HuH-7.5 (cell line): ENCODE results near the gene HSDL1.
A peak's percentile ranks its signal among the peaks of the same experiment; 100 is the strongest.
"Not testable (repeated sequence)": the region's sequence is repeated elsewhere in the genome, so short reads cannot be mapped to it uniquely, and the experiment has no call there.

ENCODE experiments used
- DNase-seq: peaks from one replicate; pipeline ENCODE4 v3.0.0; 2011; ENCODE audit warnings: low spot score

HSDL1 gene

DNA sequence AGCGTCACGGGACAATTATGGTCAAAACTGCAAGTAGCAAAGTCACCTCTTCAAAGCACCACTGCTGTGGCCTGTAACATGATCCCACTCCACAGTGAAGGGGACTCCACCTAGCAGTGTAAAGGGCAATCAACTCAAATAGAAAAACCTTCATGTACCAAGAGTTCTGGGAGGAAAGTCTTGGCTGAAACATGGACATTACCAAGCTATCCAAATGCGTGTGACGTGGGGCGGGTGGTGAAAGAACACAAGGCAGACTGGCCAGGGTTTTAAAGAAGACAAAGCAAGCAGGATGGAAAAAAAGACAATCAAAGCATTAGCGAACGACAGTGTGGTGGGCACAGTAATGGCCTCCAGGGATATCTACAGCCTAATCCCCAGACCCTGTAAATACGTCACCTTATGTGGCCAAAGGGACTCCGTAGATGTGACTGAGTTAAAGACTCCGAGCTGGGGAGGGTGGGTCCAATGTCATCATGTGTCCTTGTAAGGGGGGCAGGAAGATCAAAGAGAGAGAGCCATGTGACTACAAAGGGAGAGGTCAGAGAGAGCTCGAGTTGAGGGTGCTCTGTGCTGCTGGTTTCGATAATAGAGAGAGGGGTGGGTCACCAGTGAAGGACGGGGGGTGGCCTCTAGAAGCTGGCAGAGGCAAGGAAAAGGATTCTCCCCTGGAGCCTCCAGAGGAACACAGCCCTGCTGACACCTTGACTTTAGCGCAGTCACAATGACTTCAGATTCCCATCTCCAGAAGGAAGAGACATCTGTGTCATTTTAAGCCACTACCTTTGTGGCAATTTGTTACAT lies 6.0 kb downstream of the HSDL1 start:
- peak; percentile 64 for DNase-seq

DNA sequence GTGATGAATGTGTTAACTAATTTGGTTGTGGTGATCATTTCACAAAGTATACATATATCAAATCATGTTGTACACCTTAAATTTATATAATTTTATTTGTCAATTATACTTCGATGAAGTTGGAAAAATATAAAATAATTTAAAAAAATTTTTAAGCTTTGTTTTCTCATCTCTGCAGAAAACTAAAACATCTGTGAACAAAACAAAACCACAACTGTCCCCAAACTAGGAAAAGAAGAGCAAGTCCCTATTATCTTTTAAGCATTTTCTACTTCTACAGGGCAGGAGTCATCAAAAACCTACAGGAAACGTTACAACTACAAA lies 6.5 kb downstream of the HSDL1 start:
- no peak for DNase-seq

DNA sequence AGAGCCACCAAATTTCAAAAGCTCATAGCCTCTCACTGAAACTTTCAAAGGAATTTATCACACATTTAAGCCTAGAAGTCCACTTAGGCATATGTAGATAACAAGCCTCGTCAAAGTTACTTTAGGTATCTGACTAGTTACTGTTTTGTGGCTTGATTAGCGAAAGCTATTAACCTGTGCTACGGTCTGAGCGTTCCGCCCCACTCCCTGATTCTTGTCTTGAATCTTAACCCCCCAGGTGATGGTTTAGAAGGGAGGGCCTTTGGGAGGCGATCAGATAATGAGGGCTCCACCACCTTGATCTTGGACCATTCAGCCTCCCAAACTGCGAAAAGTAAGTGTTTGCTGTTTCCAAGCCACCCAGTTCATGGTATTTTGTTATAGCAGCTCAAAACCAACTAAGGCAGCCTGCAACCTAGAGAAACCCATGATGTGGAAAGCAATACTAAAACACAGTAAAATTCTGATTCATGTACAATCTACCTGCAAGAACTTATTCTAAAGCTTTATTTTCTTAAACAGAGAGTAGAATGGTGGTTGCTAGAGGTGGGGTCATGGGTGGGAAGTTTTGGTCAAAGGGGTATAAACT lies 7.1 kb downstream of the HSDL1 start:
- DNase-seq, result no peak

DNA sequence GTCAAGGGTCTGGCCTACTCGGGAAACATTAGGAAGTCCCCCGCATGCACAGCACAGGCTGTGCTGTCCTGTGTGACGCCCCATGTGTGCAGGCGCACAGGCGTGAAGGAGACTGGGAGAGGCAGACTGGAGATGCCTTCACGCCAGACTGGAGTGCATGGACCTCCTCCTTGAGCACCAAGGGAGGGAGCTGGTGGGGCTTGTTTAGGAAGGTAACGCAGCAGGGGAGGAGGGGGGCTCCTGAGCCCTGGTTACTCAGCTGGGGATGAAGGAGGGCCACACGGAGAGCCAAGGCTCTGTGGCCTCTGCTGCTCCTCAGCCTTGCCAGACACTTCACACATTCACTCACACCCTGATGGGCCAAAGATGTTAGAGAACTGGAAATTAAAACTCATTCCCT lies 7.7 kb downstream of the HSDL1 start:
- DNase-seq, result no peak

DNA sequence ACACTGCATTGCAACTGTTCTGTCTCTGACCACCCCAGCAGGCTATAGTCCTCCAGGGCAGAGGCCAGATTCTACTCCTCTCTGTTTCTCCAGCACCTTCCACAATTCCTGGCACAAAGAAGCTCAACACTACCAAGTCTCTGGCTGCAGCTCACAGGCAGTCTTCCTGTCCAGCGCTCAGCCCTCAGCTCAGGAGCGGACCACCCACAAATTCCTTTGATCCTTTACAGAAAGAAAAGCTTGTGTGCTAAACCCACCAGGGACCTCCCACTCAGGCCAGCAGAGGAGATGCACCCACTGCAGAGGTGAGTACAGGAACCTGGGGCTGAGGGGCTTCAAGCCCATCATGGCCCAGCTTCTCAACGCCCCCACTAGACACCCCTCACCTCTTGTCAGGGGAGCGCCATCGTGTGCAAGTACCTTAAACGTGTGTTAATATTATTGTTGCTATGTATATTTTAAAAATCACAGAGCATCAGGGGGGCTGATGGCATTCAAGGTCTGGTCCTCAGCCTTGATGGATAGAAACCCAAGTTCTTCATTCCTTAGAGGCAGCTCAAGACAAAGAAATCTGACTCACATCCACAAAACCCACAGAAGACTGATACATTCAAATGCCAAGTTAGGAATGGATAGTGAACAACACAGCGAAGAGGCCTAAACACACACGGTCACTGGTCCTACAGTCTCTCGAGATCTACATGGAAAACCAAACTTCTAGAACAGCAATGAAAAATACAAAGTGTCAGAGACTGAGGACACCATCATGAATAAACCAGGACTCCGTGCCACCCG lies 8.4 kb downstream of the HSDL1 start:
- DNase-seq, result no peak

DNA sequence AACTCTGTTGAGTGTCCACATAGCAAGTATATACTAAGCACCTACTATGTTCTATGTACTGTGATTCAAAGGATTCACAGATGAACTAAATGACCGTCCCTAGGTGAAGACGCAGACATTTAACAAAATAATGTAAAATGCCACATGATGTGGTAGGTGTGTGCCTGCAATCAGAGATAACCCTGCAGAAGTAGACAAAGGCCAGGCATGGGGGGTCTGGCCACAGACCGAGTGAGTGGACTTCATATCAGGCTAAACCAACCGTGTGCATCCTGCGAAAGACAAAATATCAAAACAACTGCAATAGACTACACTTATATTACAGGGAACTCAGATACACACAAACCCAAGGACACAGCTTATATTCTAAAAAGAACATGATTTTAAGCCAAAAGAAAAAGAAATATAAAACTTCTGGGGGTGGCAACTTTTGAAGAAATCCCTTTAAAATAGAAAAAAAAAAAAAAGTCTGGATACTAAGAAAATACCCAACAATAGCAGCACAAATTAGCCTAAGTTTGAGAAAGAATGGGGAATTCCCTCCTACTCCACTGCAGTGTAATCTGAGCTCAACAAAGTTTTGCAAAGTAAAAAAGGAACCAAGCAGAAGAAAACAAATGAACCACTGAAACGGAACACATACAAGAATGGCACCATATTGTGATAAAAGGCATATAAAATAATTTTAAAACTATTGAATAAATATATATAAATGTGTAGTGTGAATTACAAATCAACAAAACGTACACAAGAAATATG lies 12.3 kb downstream of the HSDL1 start:
- DNase-seq, result no peak

DNA sequence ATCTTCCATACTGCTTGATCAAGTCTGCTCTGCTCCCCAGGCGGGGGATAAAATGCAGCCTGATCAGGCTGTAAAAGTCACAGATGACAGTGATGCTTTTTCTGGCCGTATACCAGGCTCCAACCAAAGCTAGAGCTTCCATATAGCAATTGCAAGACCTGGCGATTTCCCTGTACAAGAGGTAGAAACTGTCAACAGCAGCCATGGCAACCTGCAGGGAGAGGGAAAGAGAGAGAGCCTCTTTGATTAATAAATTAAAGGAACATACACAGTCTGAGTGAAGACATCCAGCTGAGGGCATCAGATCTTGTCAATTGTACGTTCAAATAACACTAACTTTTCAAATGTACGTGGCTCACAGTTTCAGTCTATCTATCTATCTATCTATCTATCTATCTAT lies 13.9 kb downstream of the HSDL1 start:
- DNase-seq, result no peak

DNA sequence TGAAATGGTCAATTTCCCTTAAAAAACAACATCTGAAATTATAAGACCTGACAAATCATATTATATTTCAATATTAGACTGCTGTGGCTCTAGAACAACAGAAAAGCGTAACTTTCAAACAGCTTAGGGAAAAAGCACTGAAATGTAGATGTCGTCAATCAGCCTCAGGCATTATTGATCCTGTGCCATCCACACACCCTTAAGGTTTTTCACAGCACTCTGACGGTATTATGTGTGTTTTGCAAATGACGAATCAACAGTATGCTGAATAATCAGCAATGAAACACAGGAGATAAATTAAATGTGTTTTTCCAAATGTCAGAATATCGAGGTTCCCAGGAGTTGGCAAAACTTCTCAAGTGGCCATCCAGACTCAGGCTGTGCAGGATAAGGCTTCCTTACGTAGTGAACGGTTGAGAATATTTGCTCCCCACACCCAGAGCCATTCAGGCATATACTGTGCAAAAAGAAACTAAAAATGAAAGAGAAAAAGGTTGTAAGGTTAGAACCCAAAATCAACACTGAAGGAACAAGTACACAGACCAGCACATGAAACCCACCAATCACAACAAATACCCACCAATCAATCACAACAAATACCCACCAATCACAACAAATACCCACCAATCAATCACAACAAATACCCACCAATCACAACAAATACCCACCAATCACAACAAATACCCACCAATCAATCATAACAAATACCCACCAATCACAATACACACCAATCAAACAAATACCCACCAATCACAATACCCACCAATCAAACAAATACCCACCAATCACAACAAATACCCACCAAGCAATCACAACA lies 20.5 kb downstream of the HSDL1 start:
- no peak for DNase-seq

DNA sequence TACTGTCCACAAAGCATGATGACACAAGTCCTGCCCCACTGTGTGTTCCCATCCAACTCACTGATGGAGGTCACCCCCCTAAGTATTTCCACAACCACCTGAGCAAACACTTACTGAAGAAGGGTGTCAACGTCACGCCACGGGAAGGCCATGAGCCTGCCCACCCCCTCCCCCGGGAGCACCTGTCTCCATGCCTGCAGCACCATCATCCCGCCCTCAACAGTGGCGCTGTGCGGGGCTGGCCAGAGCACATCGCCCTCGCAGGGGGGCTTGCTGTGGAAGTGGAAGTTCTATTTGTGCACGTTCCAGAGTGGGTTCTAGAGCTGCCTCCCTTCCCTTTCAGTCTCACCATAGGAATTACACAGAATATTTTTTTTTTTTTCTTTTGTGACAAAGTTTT lies 24.0 kb downstream of the HSDL1 start:
- no peak for DNase-seq

DNA sequence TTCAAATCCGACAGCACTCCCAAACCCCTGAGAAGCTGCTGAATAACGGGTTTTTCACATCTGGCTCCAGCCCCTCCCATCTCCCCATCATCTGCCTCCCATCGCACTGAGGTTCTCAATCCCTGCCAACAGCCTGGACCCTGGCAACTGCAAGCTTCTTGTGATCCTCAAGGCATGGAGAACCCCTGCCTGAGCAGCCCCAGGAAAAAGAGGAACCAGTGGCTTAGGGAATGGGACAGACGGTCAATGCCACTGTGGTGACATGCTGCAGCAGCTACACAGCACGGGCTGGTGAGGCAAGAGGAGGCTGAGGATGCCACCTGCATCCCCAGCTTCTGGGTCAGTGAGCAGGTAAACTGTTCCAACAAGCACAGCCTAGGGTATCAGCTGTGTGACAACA lies 25.0 kb downstream of the HSDL1 start:
- no peak for DNase-seq

DNA sequence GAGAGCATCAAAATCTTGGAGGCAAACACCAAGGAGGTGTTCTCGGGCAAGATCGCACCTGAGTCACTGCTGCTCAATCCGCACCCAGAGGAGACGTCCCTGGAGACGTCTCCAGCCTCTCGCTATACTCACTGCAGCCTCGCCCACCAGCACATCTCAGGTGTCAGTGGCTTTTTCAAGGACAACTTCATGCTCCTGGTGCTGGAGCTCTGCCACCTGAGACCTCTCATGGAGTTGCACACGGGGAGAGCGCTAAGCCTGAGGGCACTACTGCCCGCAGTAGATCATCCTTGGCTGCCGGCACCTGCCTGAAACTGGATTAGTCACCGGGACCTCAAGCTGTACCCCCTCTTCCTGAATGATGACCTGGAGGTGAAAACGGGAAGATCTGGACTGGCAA lies 25.6 kb downstream of the HSDL1 start:
- no peak for DNase-seq

DNA sequence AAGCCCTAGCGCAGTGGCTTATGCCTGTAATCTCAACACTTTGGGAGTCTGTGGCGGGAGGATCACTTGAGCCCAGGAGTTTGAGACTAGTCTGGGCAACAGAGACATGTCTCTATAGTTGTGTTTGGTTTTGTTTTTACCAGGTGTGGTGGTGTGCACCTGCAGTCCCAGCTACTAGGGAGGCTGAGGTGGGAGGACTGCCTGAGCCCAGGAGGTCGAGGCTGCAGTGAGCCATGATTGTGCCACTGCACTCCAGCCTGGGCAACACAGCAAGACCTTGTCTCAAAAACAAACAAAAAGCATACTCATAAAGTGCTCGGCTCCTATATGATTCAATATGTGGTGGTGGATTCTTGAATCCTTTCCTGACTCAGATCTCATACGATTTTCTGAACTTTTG lies 26.7 kb downstream of the HSDL1 start:
- DNase-seq, result not testable (repeated sequence)

DNA sequence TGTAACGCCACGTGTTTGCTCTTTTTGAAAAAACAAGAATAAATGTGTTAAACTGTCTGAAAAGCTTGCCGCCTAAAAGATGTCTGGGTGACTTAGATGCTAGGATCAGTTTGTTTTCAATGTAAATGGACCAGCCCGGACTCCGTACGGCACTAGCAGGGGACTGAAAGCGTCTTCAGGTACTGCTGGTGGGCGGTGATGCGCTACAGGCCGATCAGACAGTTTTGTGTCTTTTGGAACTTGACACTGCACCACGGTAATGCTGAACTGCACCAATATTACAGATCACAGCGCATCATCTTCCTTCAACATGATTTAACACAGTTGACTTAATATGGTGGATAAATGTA lies 27.5 kb downstream of the HSDL1 start:
- no peak for DNase-seq

DNA sequence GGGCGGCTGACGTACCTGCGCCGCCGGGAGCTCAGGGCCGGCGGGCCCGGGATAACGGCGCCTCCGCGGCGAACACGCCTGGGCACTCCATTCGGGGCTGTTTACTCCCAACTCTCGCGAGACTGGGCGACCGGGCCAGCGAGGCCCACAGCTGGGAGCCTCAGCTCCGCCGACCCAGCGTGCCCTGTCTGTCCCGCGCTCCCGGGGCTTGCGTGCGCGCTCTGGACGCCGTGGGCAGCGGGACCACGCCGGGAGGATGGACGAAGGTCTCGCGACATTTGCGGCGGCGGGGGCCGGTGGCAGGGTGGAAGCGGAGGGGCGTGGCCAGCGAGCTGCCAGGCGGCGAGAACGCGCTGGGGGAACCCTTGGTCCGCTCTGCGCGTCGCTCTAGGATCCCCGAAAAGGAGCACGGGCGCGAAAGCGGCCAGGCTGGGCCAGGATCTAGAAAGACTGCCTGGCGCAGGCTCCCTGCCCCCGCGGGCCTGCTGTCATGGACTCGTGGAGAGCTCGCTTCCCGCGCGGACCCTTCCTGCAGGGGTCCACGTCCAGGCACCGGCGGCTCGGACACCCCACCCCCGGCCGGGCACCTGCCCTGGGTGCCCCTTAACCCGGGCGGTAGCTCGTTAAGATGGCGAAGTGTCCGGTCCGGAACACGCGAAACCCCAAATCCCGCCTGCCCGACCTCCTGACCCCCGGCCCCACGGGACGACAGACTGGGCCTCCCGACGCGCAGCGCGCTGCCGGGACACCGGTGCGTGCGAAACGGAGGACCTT lies 28.1 kb downstream of the HSDL1 start, which contains the start of gene MBTPS1:
TSS of gene MBTPS1 (minus strand) at position 223 of the 774 bp plus-strand sequence. CDS start 15,159 bp downstream, outside the sequence.
- peak; percentile 95 for DNase-seq

DNA sequence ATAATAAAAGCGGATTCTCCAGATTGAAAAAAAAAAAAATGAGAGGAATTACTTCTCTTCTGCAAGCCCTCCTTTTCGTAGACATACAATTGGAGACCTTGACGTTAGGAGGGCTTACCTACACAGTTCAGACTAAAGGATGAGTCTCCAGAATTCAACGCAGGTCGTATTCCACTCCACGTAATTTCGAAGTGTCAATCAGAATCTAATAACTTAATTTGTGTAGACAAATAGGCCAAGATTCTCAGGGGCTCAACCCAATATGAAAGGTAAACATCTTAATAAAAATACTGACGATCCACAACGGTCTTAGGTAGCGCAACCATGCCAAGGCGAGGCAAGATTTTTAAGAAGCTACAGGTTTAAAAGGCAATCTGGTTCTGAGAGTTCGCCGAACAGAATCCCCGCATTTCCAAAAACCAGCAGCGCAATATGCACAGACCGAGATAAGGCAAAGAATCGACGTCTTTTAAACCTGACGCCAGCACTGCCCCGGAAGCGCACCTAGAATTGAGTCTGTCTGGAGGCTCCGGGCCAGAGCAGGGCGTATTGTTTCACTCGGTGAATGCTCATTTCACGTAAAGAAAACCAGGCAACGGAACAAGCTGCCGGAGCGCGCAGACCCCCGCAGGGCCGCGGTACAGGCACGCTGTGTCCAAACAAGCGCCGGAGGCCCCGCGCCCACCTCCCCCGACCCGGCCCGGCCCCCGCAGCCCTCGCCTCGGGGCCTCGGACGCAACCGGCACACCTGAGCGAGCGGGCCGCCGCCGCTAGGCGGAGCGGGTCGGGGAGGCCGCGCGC lies 28.9 kb downstream of the HSDL1 start:
- peak; percentile 37 for DNase-seq

DNA sequence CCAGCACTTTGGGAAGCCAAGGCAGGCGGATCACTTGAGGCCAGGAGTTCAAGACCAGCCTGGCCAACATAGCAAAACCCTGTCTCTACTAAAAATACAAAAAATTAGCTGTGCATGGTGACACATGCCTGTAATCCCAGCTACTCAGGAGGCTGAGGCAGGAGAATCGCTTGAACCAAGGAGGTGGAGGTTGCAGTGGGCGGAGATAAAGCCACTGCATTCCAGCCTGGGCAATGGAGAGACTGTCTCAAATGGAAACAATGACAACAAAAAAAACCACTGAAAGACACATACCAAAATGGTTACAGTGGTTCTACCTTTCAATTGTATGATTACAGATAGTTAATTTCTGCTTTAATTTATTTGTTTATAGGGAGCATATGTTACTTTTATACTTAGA lies 33.0 kb downstream of the HSDL1 start:
- not testable (repeated sequence) for DNase-seq

DNA sequence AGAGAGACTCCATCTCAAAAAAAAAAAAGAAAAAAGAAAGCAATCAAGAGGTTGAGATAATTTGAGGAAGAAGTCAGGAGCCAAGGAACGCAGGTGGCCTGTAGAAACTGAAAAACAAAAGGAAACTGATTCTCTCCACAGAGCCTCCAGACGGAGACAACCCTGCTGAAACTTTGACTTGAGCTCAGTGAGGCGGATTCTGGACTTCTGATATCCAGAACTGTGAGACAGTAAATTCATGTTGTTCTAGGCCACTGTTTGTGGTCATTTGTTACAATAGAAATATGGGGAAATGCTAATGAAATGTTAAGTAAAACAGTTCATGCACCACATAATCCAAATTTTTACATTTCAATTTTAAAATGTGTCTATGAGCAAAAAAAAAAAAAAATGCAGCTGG lies 33.5 kb downstream of the HSDL1 start:
- no peak for DNase-seq

DNA sequence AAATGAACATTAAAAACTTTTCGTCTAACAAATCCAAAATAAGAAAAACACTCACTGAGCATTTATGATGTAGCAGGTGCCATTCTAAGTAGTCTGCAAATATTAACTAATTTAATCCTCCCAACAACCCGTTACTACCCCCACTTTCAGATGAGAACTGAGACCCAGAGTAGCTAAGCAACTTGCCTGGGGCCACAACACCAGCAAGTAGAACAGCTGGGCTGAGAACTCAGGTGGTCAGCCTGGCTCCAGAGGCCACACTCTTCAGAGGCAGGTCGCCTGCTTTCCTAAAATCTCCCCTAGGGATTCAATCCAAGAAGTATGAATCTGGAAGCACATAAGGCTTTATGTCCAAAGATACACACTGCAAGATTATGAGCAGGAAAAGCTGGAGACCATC lies 34.5 kb downstream of the HSDL1 start:
- no peak for DNase-seq

DNA sequence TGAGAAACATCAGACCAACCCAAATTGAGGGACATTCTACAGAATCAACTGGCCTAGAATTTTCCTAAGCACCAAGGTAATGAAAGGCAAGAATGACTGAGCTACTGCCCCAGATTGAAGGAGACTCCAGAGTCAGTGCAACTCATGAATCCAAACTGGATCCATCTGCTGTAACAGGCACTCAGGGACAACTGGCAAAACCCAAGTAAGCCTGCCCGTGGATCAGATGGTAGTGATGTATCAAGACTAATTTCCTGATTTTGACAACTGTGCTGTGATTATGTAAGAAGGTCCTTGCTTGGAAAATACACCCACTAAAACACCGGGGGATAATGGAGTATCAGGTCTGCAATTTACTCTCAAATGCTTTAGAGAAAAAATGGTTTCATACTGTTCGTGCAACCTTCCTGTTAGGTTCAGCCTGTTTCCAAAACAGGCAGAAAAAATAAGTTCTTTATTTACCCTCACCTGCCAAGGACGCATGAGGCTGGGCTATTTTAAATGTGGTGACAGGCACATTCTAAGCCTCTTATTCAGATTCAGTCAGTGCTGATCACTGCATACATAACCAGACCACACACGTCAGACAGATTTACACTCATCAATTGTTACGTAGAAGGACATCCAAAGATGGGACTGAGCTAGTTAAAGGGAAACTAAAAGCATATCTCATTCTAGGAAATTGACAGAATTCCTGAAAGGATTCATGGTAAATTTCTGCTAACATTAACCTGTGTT lies 35.2 kb downstream of the HSDL1 start:
- no peak for DNase-seq
